H9 (cell line): ENCODE results near the gene USP36. TPM values are rescaled to one million over a fixed set of nuclear protein-coding genes. Genes with fewer than 3 reads are reported as not detected.

Experiments
- DNase-seq: peaks from one replicate; pipeline ENCODE4 v3.0.0-alpha.2; 2017
- H2AFZ ChIP-seq: one replicate; pipeline ENCODE4 v1.6.1; 2013; ENCODE audit warnings: mild to moderate bottlenecking, low read length, control low read depth, moderate library complexity
- H2AK5ac ChIP-seq: 2 replicates; pipeline ENCODE4 v1.6.1; 2013; ENCODE audit warnings: low read length, control low read depth, mixed read lengths; ENCODE audit not compliant: insufficient read length
- H2BK120ac ChIP-seq: one replicate; pipeline ENCODE4 v1.6.1; 2013; ENCODE audit warnings: low read depth, mild to moderate bottlenecking, low read length, control low read depth, inconsistent platforms; ENCODE audit not compliant: poor library complexity, severe bottlenecking
- H2BK12ac ChIP-seq: 2 replicates; pipeline ENCODE4 v1.6.1; 2013; ENCODE audit warnings: low read length, control low read depth, mixed read lengths, low read depth; ENCODE audit not compliant: insufficient read length
- H2BK15ac ChIP-seq: 2 replicates; pipeline ENCODE4 v1.6.1; 2013; ENCODE audit warnings: low read depth, low read length, control low read depth
- H2BK20ac ChIP-seq: one replicate; pipeline ENCODE4 v1.6.1; 2013; ENCODE audit warnings: low read depth, mild to moderate bottlenecking, low read length, control low read depth, inconsistent platforms; ENCODE audit not compliant: poor library complexity, severe bottlenecking
- H2BK5ac ChIP-seq: 2 replicates; pipeline ENCODE4 v1.6.1; 2013; ENCODE audit warnings: low read length, control low read depth, mixed read lengths; ENCODE audit not compliant: insufficient read length
- H3K14ac ChIP-seq: 2 replicates; pipeline ENCODE4 v1.6.1; 2013; ENCODE audit warnings: low read length, control low read depth; ENCODE audit not compliant: insufficient read depth
- H3K18ac ChIP-seq: 2 replicates; pipeline ENCODE4 v1.6.1; 2013; ENCODE audit warnings: low read depth, mild to moderate bottlenecking, mixed read lengths, low read length, control low read depth; ENCODE audit not compliant: insufficient read length
- H3K23ac ChIP-seq: 2 replicates; pipeline ENCODE4 v1.6.1; 2013; ENCODE audit warnings: low read length, control low read depth, mixed read lengths, low read depth; ENCODE audit not compliant: insufficient read length
- H3K23me2 ChIP-seq: 2 replicates; pipeline ENCODE4 v1.6.1; 2013; ENCODE audit warnings: low read depth, mild to moderate bottlenecking, mixed read lengths, low read length, control low read depth; ENCODE audit not compliant: insufficient read length, poor library complexity, severe bottlenecking
- H3K27ac ChIP-seq: 2 replicates; pipeline ENCODE4 v1.5.1; 2013; ENCODE audit warnings: low read length, control low read depth, mixed read lengths, low read depth; ENCODE audit not compliant: insufficient read length
- H3K27me3 ChIP-seq: 2 replicates; pipeline ENCODE4 v1.6.1; 2013; ENCODE audit warnings: low read length, control low read depth, inconsistent platforms; ENCODE audit not compliant: insufficient read depth
- H3K4ac ChIP-seq: 2 replicates; pipeline ENCODE4 v1.6.1; 2013; ENCODE audit warnings: low read depth, mild to moderate bottlenecking, control low read depth, inconsistent platforms, low read length, moderate library complexity
- H3K4me1 ChIP-seq: 2 replicates; pipeline ENCODE4 v1.6.1; 2013; ENCODE audit warnings: low read length, control low read depth, inconsistent platforms; ENCODE audit not compliant: insufficient read depth
- H3K4me2 ChIP-seq: 2 replicates; pipeline ENCODE4 v1.6.1; 2013; ENCODE audit warnings: low read length, control low read depth, mixed read lengths; ENCODE audit not compliant: insufficient read length, insufficient read depth
- H3K56ac ChIP-seq: 2 replicates; pipeline ENCODE4 v1.6.1; 2013; ENCODE audit warnings: low read depth, mild to moderate bottlenecking, mixed read lengths, low read length, control low read depth; ENCODE audit not compliant: insufficient read length
- H3K79me1 ChIP-seq: 2 replicates; pipeline ENCODE4 v1.6.1; 2013; ENCODE audit warnings: low read depth, mild to moderate bottlenecking, moderate library complexity, low read length, control low read depth, inconsistent platforms; ENCODE audit not compliant: insufficient read depth, poor library complexity, severe bottlenecking
- H3K79me2 ChIP-seq: 2 replicates; pipeline ENCODE4 v1.6.1; 2013; ENCODE audit warnings: low read length, control low read depth, inconsistent platforms; ENCODE audit not compliant: insufficient read depth
- H3K9ac ChIP-seq: 2 replicates; pipeline ENCODE4 v1.6.1; 2013; ENCODE audit warnings: low read length, control low read depth, mixed read lengths; ENCODE audit not compliant: insufficient read length; ENCODE audit errors: extremely low read depth
- H3K9me3 ChIP-seq: one replicate; pipeline ENCODE4 v1.6.1; 2013; ENCODE audit warnings: low read depth, low read length, inconsistent platforms; ENCODE audit not compliant: control insufficient read depth
- H3T11ph ChIP-seq: one replicate; pipeline ENCODE4 v1.6.1; 2013; ENCODE audit warnings: mild to moderate bottlenecking, low read length, control low read depth, inconsistent platforms
- H4K20me1 ChIP-seq: one replicate; pipeline ENCODE4 v1.6.1; 2013; ENCODE audit not compliant: control insufficient read depth, insufficient read length, insufficient read depth
- H4K5ac ChIP-seq: 2 replicates; pipeline ENCODE4 v1.6.1; 2013; ENCODE audit warnings: low read depth, mild to moderate bottlenecking, mixed read lengths, low read length, control low read depth; ENCODE audit not compliant: insufficient read length
- H4K8ac ChIP-seq: replicated peaks from 2 replicates; pipeline ENCODE4 v1.6.1; 2013; ENCODE audit warnings: low read length, control low read depth, mixed read lengths, low read depth; ENCODE audit not compliant: insufficient read length
- H4K91ac ChIP-seq: 2 replicates; pipeline ENCODE4 v1.6.1; 2013; ENCODE audit warnings: low read depth, mild to moderate bottlenecking, moderate library complexity, mixed read lengths, low read length, control low read depth; ENCODE audit not compliant: insufficient read length
- H3K27ac Mint-ChIP-seq, 3 experiments: 2 replicates in 2 of 3; 3 replicates in 1 of 3; pipeline ENCODE4 v1.8.0; 2020 to 2021; ENCODE audit warnings: mixed read lengths in 3 of 3, mild to moderate bottlenecking in 1 of 3, moderate library complexity in 1 of 3
- H3K27me3 Mint-ChIP-seq: 2 replicates; pipeline ENCODE4 v1.8.0; 2021; ENCODE audit warnings: low read depth, mild to moderate bottlenecking, moderate library complexity, mixed read lengths
- H3K36me3 Mint-ChIP-seq, 3 experiments: 2 replicates in 2 of 3; 3 replicates in 1 of 3; pipeline ENCODE4 v1.8.0; 2020 to 2021; ENCODE audit warnings: low read depth in 3 of 3, mixed read lengths in 3 of 3; ENCODE audit not compliant: insufficient read depth in 1 of 3
- H3K4me1 Mint-ChIP-seq, 2 experiments: 2 replicates each; pipeline ENCODE4 v1.8.0; 2020; ENCODE audit warnings: mixed read lengths in 2 of 2
- H3K4me3 Mint-ChIP-seq, 2 experiments: 2 replicates in 1 of 2; 3 replicates in 1 of 2; pipeline ENCODE4 v1.8.0; 2020 to 2021; ENCODE audit warnings: mild to moderate bottlenecking in 2 of 2, mixed read lengths in 2 of 2, moderate library complexity in 1 of 2
- H3K9me3 Mint-ChIP-seq, 2 experiments: 2 replicates in 1 of 2; 3 replicates in 1 of 2; pipeline ENCODE4 v1.8.0; 2020; ENCODE audit warnings: mild to moderate bottlenecking in 2 of 2, mixed read lengths in 2 of 2, moderate library complexity in 1 of 2
- WGBS: extraction: QIAGEN DNeasy Blood & Tissue Kit; methylation state at CpG from one replicate; pipeline ENCODE4 v1.1.7; 2013; ENCODE audit warnings: missing lambda C conversion rate, low lambda C conversion rate, mixed read lengths; ENCODE audit not compliant: insufficient read length; ENCODE audit errors: extremely low coverage; 5-methylcytosine and 5-hydroxymethylcytosine counted together
- total RNA-seq: library from RNA; stranded (reverse); gene quantifications from 2 replicates; pipeline ENCODE4 v1.2.1, GENCODE V29; 2021
- TF ChIP-seq, protein P1 (sequence below): fragments of 200-600 bp; sonication (generic); conservative IDR thresholded peaks from 3 replicates; pipeline ENCODE4 v1.8.0; 2021; ENCODE audit warnings: antibody characterized with exemption, mild to moderate bottlenecking

Gene USP36
- total RNA-seq, 1 experiment from 2014 or later = 106 TPM

- Histone ChIP-seq H3K9me3 (no peaks in the 10 kb centered on the region), H2BK12ac (no peak overlapping the region), H3K4ac (no peak overlapping the region), H3K23me2 (no peaks in the 10 kb centered on the region), H3T11ph (no peak overlapping the region), H3K18ac (no peak overlapping the region), H2BK5ac (no peak overlapping the region), H3K79me2 (no peaks in the 10 kb centered on the region), H4K20me1 (no peaks in the 10 kb centered on the region), H4K5ac (no peak overlapping the region), H3K23ac (no peak overlapping the region), H3K9ac (no peak overlapping the region), H3K56ac (no peak overlapping the region), H2AFZ (no peak overlapping the region), H2BK120ac (no peak overlapping the region), H2BK15ac (no peak overlapping the region), H4K8ac (no peak overlapping the region), H3K27me3 (no peaks in the 10 kb centered on the region), H2BK20ac (no peak overlapping the region), H4K91ac (no peak overlapping the region), H3K4me2 (no peak overlapping the region), H3K14ac (no peak overlapping the region), H2AK5ac (no peak overlapping the region), H3K27ac (no peak overlapping the region), H3K79me1 (no peaks in the 10 kb centered on the region), H3K4me1 (no peaks in the 10 kb centered on the region)
- WGBS = no CpG with 5 or more reads among the region's 11 CpGs
- Mint-ChIP-seq H3K4me3 (no peak overlapping the region), H3K27me3 (no peaks in the 10 kb centered on the region), H3K36me3 (peaks cover 0 to 16% (median 0%) of the 10 kb centered on the region in 3 experiments; a peak in 3 of 7 replicates), H3K9me3 (no peaks in the 10 kb centered on the region), H3K27ac (no peak overlapping the region; a peak in 1 of 7 replicates), H3K4me1 (no peaks in the 10 kb centered on the region)
- DNase-seq = no peak
- TF ChIP-seq, protein P1, sequence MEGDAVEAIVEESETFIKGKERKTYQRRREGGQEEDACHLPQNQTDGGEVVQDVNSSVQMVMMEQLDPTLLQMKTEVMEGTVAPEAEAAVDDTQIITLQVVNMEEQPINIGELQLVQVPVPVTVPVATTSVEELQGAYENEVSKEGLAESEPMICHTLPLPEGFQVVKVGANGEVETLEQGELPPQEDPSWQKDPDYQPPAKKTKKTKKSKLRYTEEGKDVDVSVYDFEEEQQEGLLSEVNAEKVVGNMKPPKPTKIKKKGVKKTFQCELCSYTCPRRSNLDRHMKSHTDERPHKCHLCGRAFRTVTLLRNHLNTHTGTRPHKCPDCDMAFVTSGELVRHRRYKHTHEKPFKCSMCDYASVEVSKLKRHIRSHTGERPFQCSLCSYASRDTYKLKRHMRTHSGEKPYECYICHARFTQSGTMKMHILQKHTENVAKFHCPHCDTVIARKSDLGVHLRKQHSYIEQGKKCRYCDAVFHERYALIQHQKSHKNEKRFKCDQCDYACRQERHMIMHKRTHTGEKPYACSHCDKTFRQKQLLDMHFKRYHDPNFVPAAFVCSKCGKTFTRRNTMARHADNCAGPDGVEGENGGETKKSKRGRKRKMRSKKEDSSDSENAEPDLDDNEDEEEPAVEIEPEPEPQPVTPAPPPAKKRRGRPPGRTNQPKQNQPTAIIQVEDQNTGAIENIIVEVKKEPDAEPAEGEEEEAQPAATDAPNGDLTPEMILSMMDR = no peak
Measured at GRCh38 chr17:78853926-78854394, 13.3 kb upstream of the USP36 start.
